ENCODE results near the gene AKAP13.

The AKAP13 gene

GRCh38 chr15:85760531-85761371 lies 380.3 kb downstream of the AKAP13 start:
- no peak overlapping the region for H3K27ac Mint-ChIP-seq
- no peaks in the 10 kb centered on the region for H3K9me3 Mint-ChIP-seq
- DNase-seq = no peak
- H3K27me3 Mint-ChIP-seq (ENCODE audit: low read depth, poor library complexity) = no peaks in the 10 kb centered on the region
- no peak overlapping the region for H3K4me3 Mint-ChIP-seq
- TF ChIP-seq, protein P1, sequence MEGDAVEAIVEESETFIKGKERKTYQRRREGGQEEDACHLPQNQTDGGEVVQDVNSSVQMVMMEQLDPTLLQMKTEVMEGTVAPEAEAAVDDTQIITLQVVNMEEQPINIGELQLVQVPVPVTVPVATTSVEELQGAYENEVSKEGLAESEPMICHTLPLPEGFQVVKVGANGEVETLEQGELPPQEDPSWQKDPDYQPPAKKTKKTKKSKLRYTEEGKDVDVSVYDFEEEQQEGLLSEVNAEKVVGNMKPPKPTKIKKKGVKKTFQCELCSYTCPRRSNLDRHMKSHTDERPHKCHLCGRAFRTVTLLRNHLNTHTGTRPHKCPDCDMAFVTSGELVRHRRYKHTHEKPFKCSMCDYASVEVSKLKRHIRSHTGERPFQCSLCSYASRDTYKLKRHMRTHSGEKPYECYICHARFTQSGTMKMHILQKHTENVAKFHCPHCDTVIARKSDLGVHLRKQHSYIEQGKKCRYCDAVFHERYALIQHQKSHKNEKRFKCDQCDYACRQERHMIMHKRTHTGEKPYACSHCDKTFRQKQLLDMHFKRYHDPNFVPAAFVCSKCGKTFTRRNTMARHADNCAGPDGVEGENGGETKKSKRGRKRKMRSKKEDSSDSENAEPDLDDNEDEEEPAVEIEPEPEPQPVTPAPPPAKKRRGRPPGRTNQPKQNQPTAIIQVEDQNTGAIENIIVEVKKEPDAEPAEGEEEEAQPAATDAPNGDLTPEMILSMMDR (IDR thresholded peaks at IDR 0.05) = no peak
- peaks cover 36% of the 10 kb centered on the region for H3K4me1 Mint-ChIP-seq
- peaks cover 9% of the 10 kb centered on the region for H3K36me3 Mint-ChIP-seq (ENCODE audit: low read depth)

DNA sequence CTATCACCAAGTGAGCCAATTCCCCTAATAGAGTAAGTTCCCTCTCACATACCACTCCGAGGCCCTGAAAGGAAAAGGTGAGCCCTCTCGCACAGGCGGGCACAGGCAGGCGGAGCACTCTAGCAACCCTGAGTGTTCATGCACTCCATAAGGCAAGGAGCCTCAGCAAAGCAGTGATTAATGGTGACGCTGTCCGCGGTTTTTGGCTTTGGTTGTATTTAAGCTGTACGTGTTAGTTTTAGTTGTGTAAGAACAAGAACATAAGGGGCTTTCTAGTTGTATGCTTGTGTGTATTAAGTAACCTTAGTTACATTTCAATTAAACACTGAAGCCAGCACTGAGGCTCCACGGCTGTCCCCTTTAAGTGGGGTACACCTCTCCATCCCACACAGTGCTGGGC lies 381.2 kb downstream of the AKAP13 start:
- TF ChIP-seq, protein P1 (IDR thresholded peaks at IDR 0.05) = no peak
- Mint-ChIP-seq H3K9me3 (no peaks in the 10 kb centered on the region), H3K4me1 (peaks cover 45% of the 10 kb centered on the region), H3K27me3 (ENCODE audit: low read depth, poor library complexity) (no peaks in the 10 kb centered on the region), H3K4me3 (no peak overlapping the region), H3K36me3 (ENCODE audit: low read depth) (peaks cover 9% of the 10 kb centered on the region), H3K27ac (peak overlapping the region; percentile 80)
- DNase-seq = no peak

DNA sequence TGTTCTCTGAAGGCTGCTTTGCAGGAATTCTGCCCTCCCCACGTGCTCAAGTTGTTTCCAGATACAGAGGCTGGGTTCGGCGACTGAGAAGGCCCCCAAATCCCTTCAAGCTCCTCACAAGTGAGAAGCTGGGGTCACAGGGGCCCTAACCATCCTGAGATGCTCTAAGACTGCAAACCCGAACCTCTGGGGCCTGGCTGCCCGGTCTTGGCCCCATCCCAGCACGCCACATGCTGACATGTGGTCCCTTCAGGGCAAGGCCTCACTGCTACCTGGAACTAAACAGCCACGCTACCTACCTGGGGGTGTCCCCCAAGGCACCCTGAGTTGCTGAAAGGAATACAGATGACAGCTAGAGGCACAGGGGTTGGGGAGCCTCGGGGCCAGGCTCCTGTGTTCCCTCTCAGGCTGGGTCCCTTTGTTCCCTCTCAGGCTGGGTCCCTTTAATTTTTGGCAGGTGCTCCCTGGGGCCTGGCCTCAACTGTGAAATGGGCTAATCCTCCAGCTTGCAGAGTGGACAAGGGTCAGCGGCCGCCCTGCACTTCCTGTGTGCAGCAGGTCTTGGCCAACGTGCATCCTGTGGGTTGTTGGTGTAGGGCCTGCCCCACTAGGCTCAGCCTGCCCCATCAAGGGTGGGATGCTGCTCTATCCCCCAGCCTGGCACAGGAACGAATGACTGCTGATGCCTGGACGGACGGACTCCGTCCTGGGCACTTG lies 381.8 kb downstream of the AKAP13 start:
- peaks cover 50% of the 10 kb centered on the region for H3K4me1 Mint-ChIP-seq
- no peak for DNase-seq
- no peak overlapping the region for H3K4me3 Mint-ChIP-seq
- no peaks in the 10 kb centered on the region for H3K27me3 Mint-ChIP-seq (ENCODE audit: low read depth, poor library complexity)
- H3K36me3 Mint-ChIP-seq (ENCODE audit: low read depth) = peaks cover 10% of the 10 kb centered on the region
- H3K9me3 Mint-ChIP-seq = no peaks in the 10 kb centered on the region
- H3K27ac Mint-ChIP-seq = peak overlapping the region; percentile 80
- TF ChIP-seq, protein P1 (IDR thresholded peaks at IDR 0.05) = no peak

DNA sequence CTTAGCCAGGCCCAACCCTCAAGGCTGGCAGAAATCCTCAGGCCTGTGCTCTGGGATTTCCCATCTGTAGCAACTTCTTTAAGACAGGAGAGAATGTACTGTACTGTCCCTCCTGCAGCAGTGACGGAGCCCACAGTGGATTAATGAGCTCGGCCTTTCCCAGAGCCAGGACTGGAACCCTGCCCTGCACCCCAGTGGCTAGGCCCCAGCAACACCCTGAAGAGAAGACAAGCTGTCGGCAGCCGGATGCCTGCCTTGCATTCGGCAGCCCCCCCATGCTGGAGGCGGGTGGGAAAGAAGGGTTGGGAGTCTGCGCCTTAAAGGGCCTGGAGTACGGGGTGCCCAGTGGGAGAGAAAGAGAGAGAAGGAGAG lies 382.3 kb downstream of the AKAP13 start:
- Mint-ChIP-seq H3K4me3 (peak overlapping the region; percentile 15), H3K4me1 (peaks cover 53% of the 10 kb centered on the region), H3K36me3 (ENCODE audit: low read depth) (peaks cover 13% of the 10 kb centered on the region), H3K9me3 (no peaks in the 10 kb centered on the region), H3K27me3 (ENCODE audit: low read depth, poor library complexity) (no peaks in the 10 kb centered on the region), H3K27ac (peak overlapping the region; percentile 33)
- TF ChIP-seq, protein P1 (IDR thresholded peaks at IDR 0.05) = no peak
- DNase-seq = no peak

- H3K27ac Mint-ChIP-seq = peak overlapping the region; percentile 93
- no peaks in the 10 kb centered on the region for H3K27me3 Mint-ChIP-seq (ENCODE audit: low read depth, poor library complexity)
- H3K4me1 Mint-ChIP-seq = peaks cover 53% of the 10 kb centered on the region
- peak overlapping the region; percentile 43 for H3K4me3 Mint-ChIP-seq
- no peaks in the 10 kb centered on the region for H3K9me3 Mint-ChIP-seq
- TF ChIP-seq, protein P1 (IDR thresholded peaks at IDR 0.05) = no peak
- H3K36me3 Mint-ChIP-seq (ENCODE audit: low read depth) = peaks cover 15% of the 10 kb centered on the region
- peak; percentile 30 for DNase-seq
These were observed 382.8 kb downstream of the AKAP13 start for GRCh38 chr15:85763157-85763556.

All from nephron progenitor cell (in vitro differentiated cells).